Tibial nerve (tissue), 4 donors: ENCODE results near the gene VOPP1. TPM values are rescaled to one million over a fixed set of nuclear protein-coding genes. Genes with fewer than 3 reads are reported as not detected.

Experiments
- DNase-seq, 2 donors: peaks; one replicate each; pipeline ENCODE4 v3.0.0-alpha.2; 2019; ENCODE audit warnings: low spot score in 2 of 2
- H3K27ac ChIP-seq, 4 donors: fragments of 200-600 bp; sonication (generic) in 3 of 4; one replicate each; pipeline ENCODE4 v1.5.1; 2017 to 2019; ENCODE audit warnings: mild to moderate bottlenecking in 1 of 4
- H3K27me3 ChIP-seq, 2 donors: fragments of 200-600 bp; sonication (generic) in 1 of 2; one replicate each; pipeline versions ENCODE4 v1.5.1 to v1.6.0; 2017 to 2019
- H3K36me3 ChIP-seq, 3 donors: fragments of 200-600 bp; sonication (generic); one replicate each; pipeline ENCODE4 v1.5.1; 2018 to 2019
- H3K4me1 ChIP-seq, 4 donors: fragments of 200-600 bp; sonication (generic) in 3 of 4; one replicate each; pipeline ENCODE4 v1.5.1; 2017 to 2019
- H3K4me3 ChIP-seq, 4 donors: fragments of 200-600 bp; sonication (generic) in 3 of 4; one replicate each; pipeline ENCODE4 v1.5.1; 2017 to 2019; ENCODE audit warnings: mild to moderate bottlenecking in 1 of 4, moderate library complexity in 1 of 4
- H3K9me3 ChIP-seq, 4 donors: fragments of 200-600 bp; sonication (generic) in 3 of 4; one replicate each; pipeline ENCODE4 v1.5.1; 2017 to 2019
- EP300 ChIP-seq, 2 donors: sonication (generic); formaldehyde crosslinking; IDR thresholded peaks; one replicate each; pipeline ENCODE4 v1.6.1; 2017; ENCODE audit warnings: antibody characterized with exemption in 2 of 2, mild to moderate bottlenecking in 1 of 2
- POLR2A ChIP-seq, 2 donors: fragments of 450-650 bp; IDR thresholded peaks; one replicate each; pipeline ENCODE4 v1.6.1; 2017; ENCODE audit warnings: antibody characterized with exemption in 2 of 2, mild to moderate bottlenecking in 2 of 2, moderate library complexity in 2 of 2
- WGBS, 2 donors: methylation state at CpG; one replicate each; pipeline ENCODE4 v1.1.5; 2018; 5-methylcytosine and 5-hydroxymethylcytosine counted together
- total RNA-seq, 4 donors: library from RNA; depleted of rRNA; stranded (reverse); fragments of >200 nt; gene quantifications; one replicate each; pipeline ENCODE4 v1.1.0, GENCODE V29; 2016
- TF ChIP-seq, protein P1 (sequence below), 5 experiments: fragments of 200-600 bp in 3 of 5; fragments of 450-650 bp in 2 of 5; sonication (generic) in 3 of 5; IDR thresholded peaks; one replicate each; pipeline ENCODE4 v1.5.1; 2016 to 2019; ENCODE audit warnings: antibody characterized with exemption in 5 of 5, mild to moderate bottlenecking in 3 of 5, moderate library complexity in 2 of 5

Gene VOPP1
- total RNA-seq, 4 donors from 2014 or later, result 49.2 to 58.5 (median 54.8) TPM

DNA sequence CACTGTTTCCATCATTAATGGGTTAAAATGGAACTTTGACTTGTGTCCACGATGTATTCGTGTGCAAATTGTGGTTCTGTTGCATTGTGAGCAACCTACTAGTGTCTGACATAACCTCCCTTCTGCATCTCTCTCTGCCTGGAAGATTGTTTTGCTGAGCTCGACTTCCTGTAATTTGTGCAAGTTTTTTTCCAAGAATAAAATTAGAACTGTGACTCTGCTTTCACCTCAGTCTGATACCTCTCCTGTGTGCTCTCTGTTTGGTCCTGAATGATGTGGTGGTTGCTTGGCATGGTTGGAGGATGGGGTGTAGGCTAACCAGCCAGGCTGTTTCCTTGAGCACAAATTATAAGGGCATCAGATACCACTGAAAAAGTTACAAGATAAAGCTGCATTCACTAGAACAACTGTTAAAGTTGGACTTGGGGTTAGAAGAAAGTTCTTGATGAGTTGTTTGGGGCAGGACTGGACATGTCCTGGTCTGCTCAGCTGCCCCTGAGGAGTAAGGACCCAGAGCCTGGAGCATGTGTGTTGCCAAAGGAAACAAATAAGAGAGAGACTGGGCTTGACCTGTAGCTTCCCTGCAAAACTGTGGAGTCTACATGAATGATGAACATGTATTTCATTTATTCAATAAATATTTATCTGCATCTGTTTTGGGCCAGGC is 1.9 kb upstream of the VOPP1 start:
- DNase-seq, result no peak
- Histone ChIP-seq H3K27ac (peak overlapping the region in 1 of 4 donors; percentile 89), H3K4me3 (no peak overlapping the region), H3K27me3 (no peaks in the 10 kb centered on the region), H3K4me1 (peaks cover 3 to 43% (median 26%) of the 10 kb centered on the region in 4 donors), H3K36me3 (no peaks in the 10 kb centered on the region), H3K9me3 (no peaks in the 10 kb centered on the region)
- peak in 1 of 2 donors; percentile 18 for TF ChIP-seq EP300 (IDR thresholded peaks at IDR 0.05)
- TF ChIP-seq, protein P1, sequence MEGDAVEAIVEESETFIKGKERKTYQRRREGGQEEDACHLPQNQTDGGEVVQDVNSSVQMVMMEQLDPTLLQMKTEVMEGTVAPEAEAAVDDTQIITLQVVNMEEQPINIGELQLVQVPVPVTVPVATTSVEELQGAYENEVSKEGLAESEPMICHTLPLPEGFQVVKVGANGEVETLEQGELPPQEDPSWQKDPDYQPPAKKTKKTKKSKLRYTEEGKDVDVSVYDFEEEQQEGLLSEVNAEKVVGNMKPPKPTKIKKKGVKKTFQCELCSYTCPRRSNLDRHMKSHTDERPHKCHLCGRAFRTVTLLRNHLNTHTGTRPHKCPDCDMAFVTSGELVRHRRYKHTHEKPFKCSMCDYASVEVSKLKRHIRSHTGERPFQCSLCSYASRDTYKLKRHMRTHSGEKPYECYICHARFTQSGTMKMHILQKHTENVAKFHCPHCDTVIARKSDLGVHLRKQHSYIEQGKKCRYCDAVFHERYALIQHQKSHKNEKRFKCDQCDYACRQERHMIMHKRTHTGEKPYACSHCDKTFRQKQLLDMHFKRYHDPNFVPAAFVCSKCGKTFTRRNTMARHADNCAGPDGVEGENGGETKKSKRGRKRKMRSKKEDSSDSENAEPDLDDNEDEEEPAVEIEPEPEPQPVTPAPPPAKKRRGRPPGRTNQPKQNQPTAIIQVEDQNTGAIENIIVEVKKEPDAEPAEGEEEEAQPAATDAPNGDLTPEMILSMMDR (IDR thresholded peaks at IDR 0.05), result no peak
- TF ChIP-seq POLR2A (IDR thresholded peaks at IDR 0.05), result no peak
- 6 to 16% methylated on average over 3 of the region's 3 CpGs for WGBS, 2 donors

DNA sequence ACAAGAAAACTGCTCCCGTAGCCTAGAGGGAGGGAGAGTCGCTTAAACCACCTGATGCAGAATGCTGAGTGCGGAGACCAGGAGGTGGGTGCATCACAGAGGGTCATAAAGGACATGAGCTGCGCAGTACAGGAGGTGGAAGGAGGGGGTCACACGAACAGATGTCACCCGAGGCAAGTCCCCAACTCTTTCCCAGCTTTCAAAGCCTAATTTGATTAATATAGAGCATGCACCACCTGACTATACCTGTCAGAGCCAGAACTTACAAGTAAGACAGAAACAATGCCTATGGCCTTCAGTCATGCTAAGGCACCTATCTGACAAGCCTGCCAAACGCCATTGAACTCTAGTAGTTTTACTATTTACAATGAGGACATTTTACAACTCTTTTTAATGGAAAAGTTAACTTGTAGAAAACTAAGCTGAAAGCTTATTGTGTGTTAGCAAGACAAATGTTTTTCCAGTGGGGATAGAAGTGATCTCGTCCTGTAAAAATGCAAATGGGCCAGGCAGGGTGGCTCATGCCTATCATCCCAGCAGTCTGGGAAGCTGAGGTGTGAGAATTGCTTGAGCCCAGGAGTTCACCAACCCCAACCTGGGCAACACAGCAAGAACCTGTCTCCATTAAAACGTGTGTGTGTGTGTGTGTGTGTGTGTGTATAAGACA is 1.1 kb upstream of the VOPP1 start:
- Histone ChIP-seq H3K4me1 (peaks cover 3 to 51% (median 30%) of the 10 kb centered on the region in 4 donors), H3K27me3 (no peaks in the 10 kb centered on the region), H3K36me3 (no peaks in the 10 kb centered on the region), H3K4me3 (peak overlapping the region; percentile 61 to 80 (median 70)), H3K9me3 (no peaks in the 10 kb centered on the region), H3K27ac (peak overlapping the region; percentile 47 to 95 (median 90))
- DNase-seq, result no peak
- 49 to 51% methylated on average over 9 of the region's 9 CpGs for WGBS, 2 donors
- TF ChIP-seq POLR2A (IDR thresholded peaks at IDR 0.05), result no peak

DNA sequence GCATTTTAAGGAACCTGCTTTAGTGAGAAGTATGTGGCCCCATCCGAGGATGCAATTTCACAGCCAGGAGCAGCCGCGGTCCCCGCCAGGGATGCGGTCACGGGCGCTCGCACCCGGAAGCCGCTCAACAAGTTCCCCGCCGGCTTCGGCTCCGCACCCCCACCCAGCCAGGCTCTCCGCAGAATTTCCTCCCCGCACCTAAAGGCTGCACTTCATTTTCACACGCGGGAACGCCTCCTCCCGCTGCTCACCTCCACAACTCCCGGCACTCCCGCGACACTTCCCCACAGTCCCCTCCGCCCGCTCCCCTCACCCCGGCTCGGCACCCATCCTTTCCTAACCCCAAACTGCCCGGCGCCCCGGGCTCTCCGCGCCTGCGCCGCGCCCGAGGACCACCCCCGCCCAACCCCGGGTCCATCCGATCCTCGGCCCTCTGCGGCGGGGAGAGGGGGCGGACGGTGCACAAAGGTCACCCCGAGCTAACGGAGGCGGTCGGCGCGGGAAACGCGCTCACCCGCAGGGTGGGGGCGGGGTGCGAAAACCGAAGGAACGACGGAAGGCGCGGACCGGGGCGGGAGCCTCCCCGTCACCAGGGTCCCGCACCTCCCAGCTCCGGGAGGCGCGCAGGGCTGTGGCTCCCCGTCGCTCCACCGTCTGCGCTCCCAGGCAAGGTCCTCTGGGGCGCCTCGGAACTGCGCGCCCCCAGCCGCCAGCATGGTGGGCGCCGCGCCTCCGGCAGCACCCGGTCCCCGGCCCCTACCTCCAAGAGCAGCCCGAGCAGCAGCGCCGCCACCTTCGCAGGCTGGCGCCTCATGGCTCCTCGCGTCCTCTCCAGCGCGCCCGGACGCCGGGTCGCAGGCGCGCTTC is 558 bp downstream of the VOPP1 start:
- Histone ChIP-seq H3K9me3 (no peaks in the 10 kb centered on the region), H3K36me3 (no peaks in the 10 kb centered on the region), H3K4me3 (peak overlapping the region; percentile 61 to 100 (median 82)), H3K4me1 (peaks cover 3 to 56% (median 35%) of the 10 kb centered on the region in 4 donors), H3K27me3 (no peaks in the 10 kb centered on the region), H3K27ac (peak overlapping the region; percentile 61 to 95 (median 91))
- peak in 1 of 2 donors; percentile 36 for TF ChIP-seq EP300 (IDR thresholded peaks at IDR 0.05)
- TF ChIP-seq POLR2A (IDR thresholded peaks at IDR 0.05), result peak in 1 of 2 donors; percentile 4
- TF ChIP-seq, protein P1 (IDR thresholded peaks at IDR 0.05), result peak in 2 of 5 experiments; percentile 53 to 57
- WGBS, 2 donors, result 0 to 2% methylated on average over 70 to 76 of the region's 97 CpGs
- DNase-seq, result peak in 1 of 2 donors; percentile 17

DNA sequence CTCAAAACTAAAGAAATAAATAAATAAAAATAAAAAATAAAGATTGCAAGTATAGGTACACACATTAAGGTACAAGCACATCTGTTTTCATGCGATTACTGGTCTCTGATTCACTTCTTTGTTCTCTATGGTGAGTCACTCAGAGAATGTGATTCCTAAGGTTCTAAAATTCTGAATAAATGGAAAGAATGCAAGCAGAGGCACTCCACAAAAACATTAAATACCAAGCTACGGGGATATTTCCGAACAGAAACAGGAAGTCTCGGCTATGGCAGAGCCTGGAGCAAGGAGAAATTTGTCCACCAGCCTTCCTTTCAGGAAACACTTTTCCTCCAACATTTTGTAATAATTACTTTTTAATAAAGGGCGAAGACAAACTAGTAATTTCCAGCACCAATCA is 1.4 kb downstream of the VOPP1 start:
- H3K4me3 ChIP-seq, result peak overlapping the region; percentile 61 to 100 (median 82)
- TF ChIP-seq EP300 (IDR thresholded peaks at IDR 0.05) (no peak), POLR2A (IDR thresholded peaks at IDR 0.05) (no peak)
- TF ChIP-seq, protein P1 (IDR thresholded peaks at IDR 0.05), result no peak
- H3K27me3 ChIP-seq, result no peaks in the 10 kb centered on the region
- H3K9me3 ChIP-seq, result no peaks in the 10 kb centered on the region
- H3K36me3 ChIP-seq, result no peaks in the 10 kb centered on the region
- H3K27ac ChIP-seq, result peak overlapping the region; percentile 61 to 95 (median 91)
- DNase-seq, result no peak
- 9 to 11% methylated on average over 5 of the region's 5 CpGs for WGBS, 2 donors
- H3K4me1 ChIP-seq, result peaks cover 3 to 62% (median 40%) of the 10 kb centered on the region in 4 donors

DNA sequence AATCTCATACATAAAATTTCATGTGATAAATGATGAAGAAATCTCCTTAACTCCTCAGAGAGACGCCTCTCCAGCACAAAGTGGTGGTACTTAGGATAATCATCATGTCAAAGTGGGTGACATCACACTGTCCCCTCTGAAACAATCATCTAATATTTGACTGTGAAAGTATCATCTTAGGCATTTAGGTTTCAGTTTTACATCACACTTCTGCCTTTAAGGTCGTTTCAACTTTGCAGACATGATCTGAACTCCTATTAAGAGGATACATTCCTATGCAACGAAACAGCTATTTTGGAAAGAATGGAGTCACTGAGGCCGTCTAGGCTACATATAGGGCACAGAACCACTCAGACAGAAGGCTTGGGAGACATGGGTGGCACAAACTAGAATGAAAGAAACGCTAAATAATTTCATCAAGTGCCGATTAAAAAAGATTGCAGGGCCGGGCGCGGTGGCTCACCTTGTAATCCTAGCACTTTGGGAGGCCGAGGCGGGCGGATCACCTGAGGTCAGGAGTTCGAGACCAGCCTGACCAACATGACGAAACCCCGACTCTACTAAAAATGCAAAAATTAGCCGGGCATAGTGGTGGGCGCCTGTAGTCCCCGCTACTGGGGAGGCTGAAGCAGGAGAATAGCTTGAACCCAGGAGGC is 2.0 kb downstream of the VOPP1 start:
- Histone ChIP-seq H3K9me3 (no peaks in the 10 kb centered on the region), H3K4me1 (peaks cover 3 to 68% (median 44%) of the 10 kb centered on the region in 4 donors), H3K4me3 (peak overlapping the region in 2 of 4 donors; percentile 80 to 83), H3K27me3 (no peaks in the 10 kb centered on the region), H3K27ac (peak overlapping the region in 3 of 4 donors; percentile 90 to 95 (median 92)), H3K36me3 (no peaks in the 10 kb centered on the region)
- no peak for DNase-seq
- TF ChIP-seq EP300 (IDR thresholded peaks at IDR 0.05), result no peak
- 83 to 89% methylated on average over 18 of the region's 18 CpGs for WGBS, 2 donors
